Middle frontal gyrus (tissue), 1 donor: ENCODE data around the gene PTGIS.

ENCODE experiments used
- DNase-seq: peaks from one replicate; pipeline ENCODE4 v3.0.0-alpha.2; 2015; ENCODE audit warnings: low spot score; ENCODE audit errors: extremely low spot score

Gene PTGIS

GRCh38 chr20:49532285-49532946, 35.5 kb downstream of the PTGIS start:
- no peak for DNase-seq

GRCh38 chr20:49529470-49529869, 38.5 kb downstream of the PTGIS start:
- no peak for DNase-seq

GRCh38 chr20:49526568-49526967, 41.4 kb downstream of the PTGIS start:
- no peak for DNase-seq

- DNase-seq, result no peak
Observed at GRCh38 chr20:49526056-49526455, 41.9 kb downstream of the PTGIS start.

GRCh38 chr20:49523767-49524360, 44.1 kb downstream of the PTGIS start:
- DNase-seq, result no peak

- no peak for DNase-seq
Observed at GRCh38 chr20:49521356-49521755, 46.6 kb downstream of the PTGIS start.

GRCh38 chr20:49519777-49520359, 48.1 kb downstream of the PTGIS start:
- DNase-seq, result no peak

- DNase-seq, result no peak
Observed at GRCh38 chr20:49519212-49519712, 48.7 kb downstream of the PTGIS start.

GRCh38 chr20:49518576-49518975, 49.4 kb downstream of the PTGIS start:
- no peak for DNase-seq

GRCh38 chr20:49517805-49518100, 50.2 kb downstream of the PTGIS start:
- DNase-seq, result no peak

- DNase-seq, result no peak
Observed at GRCh38 chr20:49516916-49517804, 50.8 kb downstream of the PTGIS start.

- no peak for DNase-seq
Observed at GRCh38 chr20:49515586-49515985, 52.4 kb downstream of the PTGIS start.

- DNase-seq, result no peak
Observed at GRCh38 chr20:49513517-49513916, 54.4 kb downstream of the PTGIS start.

- DNase-seq, result no peak
Observed at GRCh38 chr20:49513009-49513408, 54.9 kb downstream of the PTGIS start.

- DNase-seq, result no peak
Observed at GRCh38 chr20:49511788-49512525, 56.0 kb downstream of the PTGIS start.

GRCh38 chr20:49510562-49511122, 57.3 kb downstream of the PTGIS start:
- no peak for DNase-seq

GRCh38 chr20:49508435-49509199, 59.3 kb downstream of the PTGIS start:
- peak; percentile 50 for DNase-seq

GRCh38 chr20:49507741-49508434, 60.0 kb downstream of the PTGIS start:
- DNase-seq, result no peak

GRCh38 chr20:49505518-49505917, 62.4 kb downstream of the PTGIS start:
- peak; percentile 34 for DNase-seq

GRCh38 chr20:49503176-49503575, 64.8 kb downstream of the PTGIS start:
- no peak for DNase-seq
